Central memory CD4-positive, alpha-beta T cell (primary cell): Measurements from ENCODE around the gene PAX7.

ENCODE experiments used
- DNase-seq: peaks from one replicate; pipeline ENCODE4 v3.0.0; 2022

PAX7 gene

DNA sequence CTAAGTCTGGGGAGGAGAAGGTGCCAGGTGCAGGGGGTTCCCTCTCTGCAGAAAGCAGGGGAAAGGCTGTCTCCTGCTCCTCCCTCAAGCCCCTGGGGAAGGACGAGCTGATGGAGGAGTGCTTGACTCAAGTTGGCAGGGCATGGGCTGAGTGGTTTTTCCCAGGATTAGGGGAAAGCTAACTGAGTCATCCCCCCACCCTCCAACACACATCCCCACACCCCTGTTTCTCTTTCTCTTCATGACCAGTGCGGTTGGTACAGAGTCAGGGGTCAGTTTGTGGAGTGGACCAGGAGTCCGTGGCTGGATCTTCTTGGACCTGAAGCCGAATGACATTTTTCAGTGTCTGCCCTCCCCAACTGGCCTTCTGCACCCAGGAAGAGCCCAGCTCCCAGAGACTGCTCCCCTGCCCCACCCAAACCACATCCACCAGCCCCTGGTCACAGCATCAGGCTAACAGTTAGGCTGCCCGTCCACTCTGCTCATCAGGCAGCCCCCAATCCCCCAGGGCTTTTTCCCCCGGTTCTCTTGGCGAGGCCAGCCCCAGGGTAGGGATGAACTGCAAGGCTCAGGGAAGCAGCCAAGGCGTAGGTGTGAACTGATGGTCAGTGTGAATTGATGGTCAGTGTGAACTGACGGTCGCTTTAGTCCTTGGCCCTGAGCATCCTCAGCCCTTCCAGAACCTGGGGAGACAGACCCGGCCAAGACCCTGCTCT, 81.0 kb downstream of the PAX7 start:
- no peak for DNase-seq

DNA sequence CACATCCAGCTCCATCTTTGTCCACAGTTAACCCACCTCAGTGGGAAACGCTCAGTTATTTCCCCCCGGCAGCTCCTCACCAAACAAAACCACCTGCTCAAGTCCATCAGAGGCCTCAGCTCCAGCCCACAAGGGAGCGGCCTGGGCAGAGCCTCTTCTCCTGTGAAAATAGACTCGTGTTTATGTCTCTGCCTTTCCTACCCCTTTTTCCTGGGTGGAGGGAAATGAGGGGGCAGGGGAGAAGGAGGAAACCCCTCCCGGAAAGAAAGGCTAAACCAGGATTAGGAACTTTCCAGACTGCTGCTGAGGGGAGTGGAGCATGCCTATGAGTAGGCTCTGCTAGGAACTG, 81.6 kb downstream of the PAX7 start:
- no peak for DNase-seq

DNA sequence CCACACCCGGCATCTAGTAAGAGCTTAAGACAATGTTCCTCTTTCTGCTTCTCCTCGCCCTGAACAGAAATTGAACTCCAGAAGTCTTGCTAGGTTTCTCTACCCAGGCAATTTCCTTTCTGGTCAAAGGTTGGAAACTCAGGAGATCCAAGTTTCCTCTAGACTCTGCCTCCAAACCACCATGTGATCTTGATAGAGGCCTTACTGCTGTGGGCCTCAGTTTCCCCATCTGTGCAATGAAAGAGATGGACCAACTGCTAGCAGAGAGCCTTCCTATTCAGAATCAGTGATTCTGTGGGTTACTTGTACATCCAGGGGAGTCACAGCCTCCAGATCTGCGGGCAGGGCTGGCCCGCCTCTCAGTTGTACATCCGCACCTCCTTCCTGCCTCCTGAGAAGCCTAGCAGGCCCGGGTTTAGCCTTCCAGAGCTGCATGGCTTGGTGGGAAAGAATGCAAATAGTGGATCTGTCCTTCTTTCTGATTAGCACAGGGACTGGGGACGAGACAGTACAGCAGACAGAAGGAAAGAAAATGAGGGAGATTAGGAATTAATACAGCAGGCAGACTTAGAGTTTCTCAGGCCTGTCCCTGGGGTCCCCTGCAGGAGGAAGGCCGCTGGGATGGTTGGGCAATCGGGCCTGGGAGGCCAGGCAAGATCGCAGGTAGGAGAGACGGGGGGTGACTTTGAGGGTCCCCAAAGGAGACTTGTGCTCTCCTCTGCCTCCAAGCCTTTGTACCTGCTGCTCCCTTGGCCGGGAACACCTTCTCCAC, 83.9 kb downstream of the PAX7 start:
- no peak for DNase-seq

DNA sequence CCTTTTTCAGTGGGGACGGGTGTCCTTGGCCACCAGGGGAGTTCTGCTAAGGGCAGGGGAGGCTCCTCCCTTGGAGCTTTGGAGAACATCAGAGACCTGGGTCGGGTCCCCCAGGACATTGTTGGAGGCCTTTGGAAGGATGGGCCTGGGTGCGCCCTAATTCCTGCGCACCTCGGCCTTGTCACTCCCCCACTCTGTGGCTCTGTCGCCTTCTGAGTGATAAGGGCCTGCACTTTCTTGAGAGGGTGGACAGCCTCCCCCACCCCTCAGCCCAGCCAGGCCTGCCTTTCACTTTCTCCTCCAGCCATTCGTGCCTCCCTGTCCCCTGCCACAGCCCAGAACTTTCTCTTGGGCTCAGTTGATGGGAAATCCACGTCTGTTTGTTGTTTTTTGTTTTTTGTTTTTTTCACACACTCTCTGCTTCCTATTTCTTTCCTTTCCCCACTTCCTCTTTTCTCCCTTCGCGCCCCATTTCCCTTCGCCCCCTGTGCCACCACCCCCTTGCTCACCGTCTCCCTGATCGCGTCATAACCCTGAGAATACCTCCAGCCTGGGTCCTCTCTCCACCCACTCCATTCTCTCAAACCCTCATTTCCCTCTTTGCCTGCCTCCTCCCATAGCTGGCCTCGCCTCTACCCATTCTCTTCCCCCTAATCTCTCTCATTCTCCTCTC, 85.6 kb downstream of the PAX7 start:
- DNase-seq = no peak

DNA sequence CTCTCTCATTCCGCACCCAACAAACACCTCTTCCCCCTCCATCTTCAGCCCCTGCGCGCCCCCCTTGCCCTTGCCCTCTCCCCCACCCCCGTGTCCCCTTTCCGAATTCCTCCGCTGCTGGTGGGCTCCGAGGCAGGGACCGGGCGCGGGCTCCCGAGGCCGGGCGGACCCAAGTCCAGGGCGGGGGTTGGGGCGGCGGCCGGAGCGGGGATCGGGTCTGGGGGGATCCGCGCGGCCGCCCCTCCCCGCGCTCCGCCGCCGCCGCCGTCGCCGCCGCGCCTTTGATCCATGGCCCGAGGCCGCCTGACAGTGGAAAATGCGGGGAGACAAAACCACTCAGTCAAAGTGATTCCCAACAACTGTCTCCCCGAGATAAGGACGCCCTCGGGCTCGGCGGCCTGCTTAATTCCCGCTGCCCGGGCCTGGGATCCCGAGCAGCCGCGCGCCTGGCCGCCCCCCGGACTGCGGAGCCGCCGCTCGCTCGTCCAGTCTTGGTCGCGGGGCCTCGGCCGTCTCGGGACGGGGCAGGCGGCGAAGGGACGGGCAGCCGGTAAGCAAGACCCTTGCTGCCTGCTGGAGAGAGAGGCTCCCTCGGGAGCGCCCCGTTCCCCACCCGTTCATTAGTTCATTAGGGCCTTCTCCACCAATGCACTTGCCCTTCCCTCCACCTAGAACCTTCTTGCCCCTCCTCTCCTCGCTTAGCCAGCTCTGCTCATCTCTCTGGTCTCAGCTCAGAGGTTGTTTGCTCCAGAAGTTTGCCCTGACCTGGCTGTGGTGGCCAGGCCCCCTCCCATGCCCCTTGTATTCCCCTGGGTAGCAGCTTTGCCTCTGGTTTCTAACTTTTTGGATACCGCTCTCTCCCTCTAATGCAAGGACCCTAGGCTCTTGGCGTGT, 86.4 kb downstream of the PAX7 start:
- no peak for DNase-seq

DNA sequence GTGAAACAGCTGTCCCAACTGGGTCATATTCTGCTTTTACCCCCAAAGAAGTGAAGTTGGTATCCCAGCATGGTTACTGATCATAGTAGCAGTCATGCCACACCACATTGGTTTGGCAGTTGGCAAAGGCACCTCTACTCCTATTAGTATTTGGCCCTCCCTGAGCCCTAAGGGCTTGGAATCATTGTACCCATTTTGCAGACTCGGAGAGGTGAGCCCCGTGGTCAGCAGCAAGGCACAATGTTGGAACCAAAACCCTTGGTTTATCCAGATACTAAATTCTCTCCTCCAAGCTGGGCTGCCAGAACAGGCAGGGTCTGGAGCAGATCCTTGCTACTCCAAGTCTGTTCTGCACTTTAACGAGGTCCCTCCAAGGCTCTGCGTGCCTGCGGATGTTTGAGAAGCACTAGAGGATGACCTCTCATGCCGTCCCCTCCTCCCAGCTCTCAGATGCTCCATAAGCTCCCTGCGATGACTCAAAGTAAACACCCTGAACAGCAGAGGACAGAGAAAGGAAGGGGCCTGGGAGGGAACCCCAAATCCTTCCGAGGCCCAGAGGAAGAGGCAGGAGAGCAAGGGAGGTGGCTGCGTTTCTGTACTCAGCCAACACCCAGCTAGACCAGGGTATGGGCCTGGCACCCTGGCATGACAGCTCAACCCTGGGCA, 89.3 kb downstream of the PAX7 start:
- no peak for DNase-seq

DNA sequence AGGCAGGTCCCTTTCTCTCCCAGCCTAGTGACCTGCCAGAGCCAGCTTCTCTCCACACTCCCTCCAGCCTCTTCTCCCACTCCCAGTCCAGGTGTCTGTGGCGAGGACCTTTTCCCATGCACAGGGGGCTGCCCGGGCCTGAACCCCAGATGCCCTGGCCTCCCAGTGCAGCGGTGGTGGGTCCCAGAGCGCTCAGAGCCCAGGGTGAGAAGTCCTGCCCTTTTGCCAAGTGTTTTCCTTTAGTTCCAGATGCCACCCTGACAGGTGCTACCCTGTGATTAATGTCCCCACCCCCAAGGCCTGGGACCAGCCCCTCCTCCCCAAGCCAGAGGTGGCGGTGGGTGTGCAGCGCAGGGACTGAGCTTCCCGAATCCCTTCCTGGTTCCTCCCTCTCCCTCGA, 90.4 kb downstream of the PAX7 start:
- DNase-seq = no peak

DNA sequence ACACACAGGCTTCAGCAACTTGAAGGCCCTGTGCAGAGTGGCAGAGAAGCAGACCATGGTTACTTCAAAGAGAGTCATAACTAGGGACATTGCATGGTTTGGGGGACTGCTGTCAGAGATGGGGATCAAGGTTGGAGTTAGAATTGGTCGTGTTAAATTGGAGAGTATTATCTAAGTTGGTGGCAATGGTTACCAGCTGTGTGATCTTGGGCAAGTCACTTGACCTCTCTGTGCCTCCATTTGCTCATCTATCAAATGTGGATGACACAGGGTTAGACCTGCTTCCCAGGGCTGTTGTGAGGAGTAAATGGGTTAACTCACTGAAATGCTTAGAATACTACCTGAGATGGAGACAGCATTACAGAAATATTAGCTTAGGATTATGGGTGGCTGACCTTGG, 91.1 kb downstream of the PAX7 start:
- DNase-seq = no peak

DNA sequence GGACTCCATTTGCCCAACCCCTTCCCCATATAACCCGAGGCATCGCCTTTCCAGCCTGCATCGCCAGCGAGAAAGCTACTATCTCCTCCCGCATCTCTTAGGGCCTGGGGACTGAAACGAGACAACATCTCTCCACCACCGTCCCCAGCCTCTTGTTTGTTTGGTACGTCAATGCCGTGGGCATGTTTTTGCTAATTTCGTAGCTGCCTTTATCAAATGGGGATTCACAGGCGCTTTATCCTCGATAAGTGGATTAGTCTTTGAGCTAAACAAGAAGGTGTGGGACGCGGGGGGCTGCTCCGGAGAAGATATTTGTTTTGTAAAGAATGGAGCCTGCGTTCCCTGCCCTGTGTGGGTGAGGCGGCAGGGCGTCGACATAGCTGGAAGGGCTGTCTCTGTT, 91.6 kb downstream of the PAX7 start:
- no peak for DNase-seq

DNA sequence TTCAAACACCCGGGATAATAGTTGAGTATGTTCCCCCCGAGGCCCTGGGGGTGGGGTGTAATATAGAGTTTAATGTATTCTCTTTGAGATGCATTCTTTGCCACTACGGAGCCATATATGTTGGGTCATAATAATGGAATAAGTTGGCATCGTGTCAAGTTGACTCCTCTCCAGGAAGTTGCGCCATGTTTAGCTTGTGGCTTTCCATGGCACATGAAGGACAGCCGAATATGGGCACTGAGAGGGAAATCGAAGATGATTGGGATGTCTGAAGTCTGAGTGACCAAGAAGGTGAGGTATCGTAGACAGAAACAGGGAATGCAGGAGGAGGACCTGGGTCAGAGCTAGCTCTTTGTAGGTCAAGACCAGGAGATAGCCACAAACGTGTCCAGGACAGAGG, 92.6 kb downstream of the PAX7 start:
- no peak for DNase-seq

DNA sequence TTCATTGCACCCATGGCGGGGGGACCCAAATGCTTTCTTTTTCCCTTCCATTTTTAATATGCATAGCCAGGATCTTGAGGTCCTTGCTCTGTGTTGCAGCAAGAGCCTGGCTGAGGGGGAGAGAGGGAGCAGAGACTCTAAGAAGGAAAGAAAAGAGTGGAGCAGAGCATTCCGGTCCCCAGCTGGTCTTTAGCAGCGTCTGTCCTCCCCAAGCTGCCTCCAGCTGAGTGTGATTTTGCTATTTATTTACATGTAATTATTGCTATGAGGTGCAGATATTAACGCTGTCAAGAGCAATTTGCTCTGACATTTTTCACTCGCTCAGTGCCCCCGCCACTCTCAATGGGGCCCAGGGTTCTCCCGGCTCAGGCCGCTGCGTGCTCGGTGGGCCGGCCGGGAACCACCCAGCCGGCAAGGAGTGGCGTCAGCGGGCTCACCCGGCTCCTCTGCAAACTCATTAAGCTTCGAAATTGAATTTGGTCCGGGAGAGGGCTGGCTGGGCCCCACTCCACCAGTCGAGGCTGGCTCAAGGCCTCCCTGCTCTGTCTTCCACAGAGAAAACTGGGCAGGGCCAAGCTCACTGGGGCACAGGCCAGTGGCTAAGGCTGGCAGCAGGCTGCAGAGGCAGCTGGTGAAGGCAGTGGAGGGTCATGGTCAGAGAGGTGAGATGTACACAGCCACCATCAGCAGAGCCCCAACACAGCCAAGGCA, 93.2 kb downstream of the PAX7 start:
- DNase-seq = no peak

DNA sequence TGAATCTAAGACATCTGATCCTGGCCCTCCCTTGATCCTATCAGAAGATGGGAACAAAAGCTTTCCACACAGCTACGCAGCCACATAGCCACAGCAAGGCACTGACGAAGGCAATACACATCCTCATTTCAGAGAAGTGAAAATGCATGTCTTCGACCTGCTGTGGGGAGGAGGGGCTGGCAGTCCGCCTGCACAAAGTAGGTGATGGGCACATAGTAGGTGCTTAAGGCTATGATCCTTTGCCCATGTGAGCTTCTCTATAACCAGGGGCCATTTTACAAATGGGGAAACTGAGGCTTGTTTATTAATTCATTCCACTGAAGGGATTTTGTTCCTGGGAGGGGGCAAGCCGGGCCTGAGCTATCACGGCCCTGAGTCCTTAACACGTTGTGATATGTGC, 94.2 kb downstream of the PAX7 start:
- DNase-seq = no peak

DNA sequence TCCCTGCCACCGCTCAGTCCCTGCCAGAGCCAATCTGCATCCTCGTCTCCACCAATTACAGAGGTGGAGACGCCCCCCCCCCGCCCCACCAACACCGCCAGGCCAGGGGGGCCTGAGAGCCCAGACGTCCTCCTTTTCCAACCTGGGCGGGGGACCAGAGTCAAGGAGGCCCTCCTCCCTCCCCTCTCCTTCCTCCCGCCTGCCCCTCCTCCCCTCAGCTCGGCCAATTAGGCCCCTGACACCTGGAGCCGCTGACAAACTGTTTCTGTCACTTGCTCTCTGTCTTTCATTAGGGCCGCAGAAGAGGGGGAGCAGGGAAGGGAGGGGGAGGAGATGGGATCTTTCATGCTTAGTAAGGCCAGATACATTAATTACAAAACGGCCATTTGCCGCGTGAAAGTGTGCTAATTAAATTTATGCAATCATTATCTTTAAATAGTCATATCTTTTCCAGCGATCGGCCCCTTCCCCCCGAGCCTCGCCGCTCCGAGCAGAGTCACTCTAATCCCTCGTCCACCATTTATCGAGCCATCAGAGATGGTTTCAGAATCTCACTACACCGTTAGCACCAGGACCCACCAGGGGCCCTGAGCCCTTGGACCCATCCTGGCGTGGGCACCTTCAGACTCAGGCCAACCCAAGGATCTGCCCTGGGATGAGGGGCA, 94.7 kb downstream of the PAX7 start:
- no peak for DNase-seq

DNA sequence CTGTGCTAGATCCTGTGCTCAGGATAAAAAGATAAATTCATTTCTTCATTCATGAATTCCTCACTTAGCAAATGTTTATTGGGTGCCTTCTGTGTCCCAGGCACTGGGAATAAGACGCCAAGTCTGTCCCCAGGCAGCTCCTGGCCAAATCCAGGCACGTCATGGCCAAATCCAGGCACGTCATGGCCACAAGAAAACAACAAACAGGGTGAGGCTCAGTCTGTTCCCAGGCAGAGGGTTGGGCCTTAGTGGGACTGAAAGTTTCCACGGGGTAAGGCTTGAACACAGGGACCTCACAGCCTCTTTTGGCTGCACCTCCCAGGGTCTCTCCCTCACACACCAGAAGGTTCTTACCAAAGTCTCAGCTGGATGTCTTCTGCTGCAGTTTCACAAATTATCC, 95.7 kb downstream of the PAX7 start:
- no peak for DNase-seq

DNA sequence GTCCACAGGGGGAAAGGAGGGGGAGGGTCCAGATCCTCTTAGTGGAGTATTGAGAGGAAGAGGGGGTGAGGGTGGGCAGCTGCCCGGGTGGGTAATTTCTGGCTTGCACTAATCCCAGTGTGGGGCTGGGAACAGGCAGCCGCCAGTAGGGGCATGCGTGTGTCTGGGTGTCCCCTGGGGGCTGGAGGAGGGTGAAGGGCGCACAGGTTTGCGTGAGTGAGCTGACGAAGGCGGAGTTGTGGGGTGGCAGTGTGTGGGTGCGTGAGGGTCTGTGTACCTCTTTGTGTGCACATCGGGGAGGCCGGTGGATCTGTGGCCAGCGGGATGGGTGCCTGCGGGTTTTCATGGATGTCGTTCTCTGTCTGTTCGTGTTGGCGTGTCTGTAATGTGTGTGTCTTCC, 97.3 kb downstream of the PAX7 start:
- no peak for DNase-seq

DNA sequence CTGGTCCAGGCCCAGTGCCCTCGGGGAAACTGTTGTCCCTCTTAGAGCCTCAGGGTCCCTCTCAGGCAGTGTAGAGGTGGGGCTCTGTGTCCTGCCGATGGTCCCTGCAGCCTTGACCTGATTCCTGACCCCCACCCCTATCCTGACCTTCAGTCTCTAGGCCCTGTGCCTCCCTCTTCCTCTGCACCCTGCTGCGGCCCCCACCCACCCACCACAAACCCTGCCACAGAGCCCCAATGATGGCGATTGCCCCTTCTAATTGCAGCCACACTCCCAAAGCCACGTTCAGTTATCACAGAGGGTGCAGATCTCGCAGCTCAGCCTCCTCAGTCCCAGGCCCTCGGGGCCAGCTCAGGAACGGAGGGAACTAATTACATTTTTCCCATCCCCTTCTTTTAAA, 99.7 kb downstream of the PAX7 start:
- DNase-seq = no peak

DNA sequence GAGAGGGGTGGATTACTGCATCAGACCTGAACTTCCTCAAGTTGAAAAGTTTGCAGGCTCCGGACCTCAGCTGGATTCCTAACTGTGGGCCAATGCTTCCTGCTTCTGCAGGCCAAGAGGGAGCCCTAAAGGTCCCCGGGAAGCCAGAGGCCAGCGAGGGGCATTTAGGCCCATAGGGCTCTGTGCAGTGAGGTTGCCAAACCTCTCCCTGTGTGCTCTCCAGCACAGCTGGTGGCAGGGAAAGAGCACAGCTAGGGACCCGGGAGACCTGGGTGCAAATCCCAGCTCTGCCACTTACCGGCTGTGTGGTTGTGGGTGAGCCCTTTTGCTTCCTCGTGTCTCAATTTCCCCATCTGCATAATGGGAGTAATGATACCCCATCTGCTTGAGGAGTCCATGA, 100.5 kb downstream of the PAX7 start:
- no peak for DNase-seq

DNA sequence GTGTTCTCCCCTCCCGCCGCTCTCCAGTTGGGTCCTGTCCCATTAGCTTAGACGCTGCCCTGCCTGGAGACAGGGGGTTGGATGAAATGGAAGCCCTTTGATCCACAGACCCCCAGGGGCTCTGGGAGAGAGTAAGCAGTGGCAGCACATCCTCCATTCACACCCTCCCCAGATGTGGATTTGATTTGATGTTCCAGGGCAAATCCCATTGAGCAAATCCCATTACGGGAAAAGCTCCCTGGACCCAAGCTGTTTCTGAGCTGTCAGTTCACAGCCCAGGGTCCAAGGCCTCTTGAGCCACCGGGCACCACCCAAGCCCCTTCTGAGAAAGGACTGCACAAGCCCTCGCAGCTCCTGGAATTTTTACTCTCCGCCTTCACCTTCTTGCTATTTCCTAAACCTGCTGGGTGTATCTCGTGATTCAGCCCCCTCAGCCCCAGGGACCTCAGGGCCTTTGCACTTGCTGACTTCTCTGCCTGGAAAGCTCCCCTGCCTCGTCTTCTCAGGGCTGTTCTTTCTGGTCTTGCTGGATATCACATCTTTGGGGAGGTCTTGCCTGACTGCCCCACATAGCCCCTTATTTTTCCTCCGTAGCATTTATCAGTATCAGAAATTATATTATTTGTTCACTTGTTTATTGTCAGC, 101.1 kb downstream of the PAX7 start:
- no peak for DNase-seq

DNA sequence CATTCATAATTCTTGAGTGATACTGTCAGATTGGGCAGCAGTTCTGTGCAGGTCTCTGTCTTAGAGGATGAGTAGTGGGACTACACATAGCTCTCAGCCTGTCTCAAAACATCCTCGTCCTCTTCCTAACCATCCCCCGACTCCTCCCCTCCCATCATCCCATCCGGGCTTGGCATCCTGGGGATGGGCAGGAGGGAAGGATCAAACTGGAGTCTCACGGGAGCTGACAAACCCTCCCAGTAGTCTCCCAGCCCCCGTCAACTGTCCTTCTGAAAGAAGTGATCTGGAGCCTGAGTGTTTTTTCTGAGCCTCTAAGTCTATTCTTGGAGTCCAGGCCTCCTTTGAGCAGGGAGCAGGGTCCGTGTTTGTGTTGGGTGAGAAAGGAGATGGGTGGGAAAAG, 102.0 kb downstream of the PAX7 start:
- DNase-seq = no peak

DNA sequence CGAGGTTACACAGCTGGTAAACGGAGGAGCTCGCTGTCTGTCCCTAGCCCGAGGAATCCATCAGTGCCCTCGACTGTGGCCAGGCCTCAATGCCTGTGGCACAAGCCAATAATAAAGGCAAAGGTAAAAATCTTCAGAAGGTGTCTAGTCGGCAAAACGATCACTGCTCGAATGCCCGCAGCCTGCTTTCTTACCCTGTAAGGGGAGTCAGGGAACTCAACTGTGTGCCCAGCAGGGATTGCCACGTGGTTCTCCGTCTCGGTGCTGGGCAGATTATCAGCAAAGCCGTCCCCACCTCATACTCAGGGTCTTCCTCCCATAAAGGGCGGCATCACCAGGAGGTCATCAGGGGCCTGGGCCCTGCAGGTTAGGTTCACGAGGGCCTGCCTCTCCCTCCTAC, 103.4 kb downstream of the PAX7 start:
- DNase-seq = no peak
